ENCODE results near the gene LRP10.

Gene LRP10

DNA sequence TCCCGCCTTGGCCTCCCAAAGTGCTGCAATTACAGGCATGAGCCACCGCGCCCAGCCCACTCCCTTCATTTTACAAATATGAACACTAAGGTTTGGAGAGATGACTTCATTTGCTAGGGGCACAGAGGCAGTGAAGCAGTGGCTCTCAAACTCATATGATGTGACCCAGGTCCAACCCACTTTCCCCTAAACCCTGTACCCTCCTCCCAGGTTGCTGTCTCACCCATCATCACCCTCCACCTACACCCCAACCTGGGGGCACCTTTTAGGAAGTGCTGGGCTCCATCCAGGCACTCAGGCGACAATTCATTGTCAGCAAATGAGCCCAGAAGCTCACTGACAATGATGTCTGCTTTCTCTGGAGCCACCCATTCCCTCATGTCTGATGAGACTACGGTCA is 52.2 kb downstream of the LRP10 start:
- TF ChIP-seq, protein P1, sequence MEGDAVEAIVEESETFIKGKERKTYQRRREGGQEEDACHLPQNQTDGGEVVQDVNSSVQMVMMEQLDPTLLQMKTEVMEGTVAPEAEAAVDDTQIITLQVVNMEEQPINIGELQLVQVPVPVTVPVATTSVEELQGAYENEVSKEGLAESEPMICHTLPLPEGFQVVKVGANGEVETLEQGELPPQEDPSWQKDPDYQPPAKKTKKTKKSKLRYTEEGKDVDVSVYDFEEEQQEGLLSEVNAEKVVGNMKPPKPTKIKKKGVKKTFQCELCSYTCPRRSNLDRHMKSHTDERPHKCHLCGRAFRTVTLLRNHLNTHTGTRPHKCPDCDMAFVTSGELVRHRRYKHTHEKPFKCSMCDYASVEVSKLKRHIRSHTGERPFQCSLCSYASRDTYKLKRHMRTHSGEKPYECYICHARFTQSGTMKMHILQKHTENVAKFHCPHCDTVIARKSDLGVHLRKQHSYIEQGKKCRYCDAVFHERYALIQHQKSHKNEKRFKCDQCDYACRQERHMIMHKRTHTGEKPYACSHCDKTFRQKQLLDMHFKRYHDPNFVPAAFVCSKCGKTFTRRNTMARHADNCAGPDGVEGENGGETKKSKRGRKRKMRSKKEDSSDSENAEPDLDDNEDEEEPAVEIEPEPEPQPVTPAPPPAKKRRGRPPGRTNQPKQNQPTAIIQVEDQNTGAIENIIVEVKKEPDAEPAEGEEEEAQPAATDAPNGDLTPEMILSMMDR (conservative IDR thresholded peaks at IDR 0.05): no peak
- no peak overlapping the region for H3K27ac ChIP-seq

DNA sequence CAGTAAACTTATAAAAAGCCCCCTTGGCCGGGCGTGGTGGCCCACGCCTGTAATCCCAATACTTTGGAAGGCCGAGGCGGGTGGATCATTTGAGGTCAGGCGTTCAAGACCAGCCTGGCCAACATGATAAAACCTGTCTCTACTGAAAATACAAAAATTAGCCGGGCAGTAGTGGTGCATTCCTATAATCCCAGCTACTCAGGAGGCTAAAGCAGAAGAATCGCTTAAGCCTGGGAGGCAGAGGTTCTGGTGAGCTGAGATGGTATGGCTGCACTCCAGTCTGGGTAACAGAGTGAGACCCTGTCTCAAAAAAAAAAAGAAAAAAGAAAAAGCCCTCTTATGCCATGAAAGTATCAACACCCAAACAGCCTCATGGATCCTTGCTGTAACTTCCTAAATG is 54.0 kb downstream of the LRP10 start:
- no peak overlapping the region for H3K27ac ChIP-seq
- TF ChIP-seq, protein P1 (conservative IDR thresholded peaks at IDR 0.05): no peak

DNA sequence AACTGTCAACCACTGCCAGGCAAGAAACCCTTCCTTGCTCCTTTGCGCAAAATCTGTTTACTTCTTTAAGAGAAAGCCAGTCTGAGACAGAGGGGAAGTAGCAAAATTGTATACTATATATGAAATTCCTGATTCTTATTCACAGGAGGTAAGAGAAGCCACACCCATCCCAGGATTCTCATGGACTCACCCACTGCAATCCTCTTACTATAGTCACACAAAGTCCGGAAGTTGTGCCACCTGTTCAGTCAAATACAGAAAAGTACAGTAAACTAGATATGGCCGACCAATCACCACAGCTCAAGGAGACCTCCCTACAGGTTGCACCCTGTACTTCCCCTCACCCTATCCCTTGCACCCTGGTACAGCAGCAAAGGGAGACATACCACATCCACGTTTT is 54.8 kb downstream of the LRP10 start:
- TF ChIP-seq, protein P1 (conservative IDR thresholded peaks at IDR 0.05): no peak
- no peak overlapping the region for H3K27ac ChIP-seq

DNA sequence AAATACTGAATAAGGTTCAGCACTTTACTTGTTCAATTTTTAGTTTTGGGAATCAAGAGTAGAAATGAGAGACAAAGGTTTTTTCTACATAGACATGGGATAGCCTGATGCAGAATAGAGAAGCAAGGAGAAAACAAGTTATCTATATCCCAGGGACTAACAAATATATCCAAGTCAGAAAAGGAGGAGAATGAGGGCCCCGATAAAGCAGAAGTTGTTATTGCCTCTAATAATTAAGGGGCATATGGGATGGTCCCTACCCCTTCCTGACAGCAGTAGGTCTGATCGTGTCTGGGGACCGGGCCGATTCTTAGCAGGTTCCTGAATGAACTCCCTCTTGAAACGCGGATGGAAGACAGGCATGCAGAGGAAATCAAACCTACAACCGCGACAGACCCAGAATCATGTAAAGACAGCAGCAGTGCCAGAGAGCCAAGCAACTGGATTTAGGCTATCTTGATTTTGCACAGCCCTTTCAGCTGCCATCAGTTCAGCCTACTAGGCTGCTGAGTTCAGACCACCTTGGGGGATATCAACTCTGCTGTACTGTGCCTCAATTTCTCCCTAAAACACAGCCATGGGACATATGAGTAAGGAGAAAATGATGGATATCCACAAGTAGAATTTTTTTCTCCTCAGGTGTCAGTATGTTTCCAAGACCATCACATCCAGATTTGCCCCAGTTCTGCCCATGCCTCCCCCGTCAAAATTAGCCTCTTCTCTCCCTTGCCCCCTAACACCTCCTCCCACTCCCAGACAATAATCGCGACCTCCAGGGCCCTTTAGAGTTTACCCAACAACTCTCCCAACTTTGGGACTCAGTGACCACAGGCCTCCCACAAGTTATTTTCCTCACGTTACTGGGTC is 56.9 kb downstream of the LRP10 start:
- TF ChIP-seq, protein P1 (conservative IDR thresholded peaks at IDR 0.05): no peak
- peak overlapping the region; percentile 82 for H3K27ac ChIP-seq

DNA sequence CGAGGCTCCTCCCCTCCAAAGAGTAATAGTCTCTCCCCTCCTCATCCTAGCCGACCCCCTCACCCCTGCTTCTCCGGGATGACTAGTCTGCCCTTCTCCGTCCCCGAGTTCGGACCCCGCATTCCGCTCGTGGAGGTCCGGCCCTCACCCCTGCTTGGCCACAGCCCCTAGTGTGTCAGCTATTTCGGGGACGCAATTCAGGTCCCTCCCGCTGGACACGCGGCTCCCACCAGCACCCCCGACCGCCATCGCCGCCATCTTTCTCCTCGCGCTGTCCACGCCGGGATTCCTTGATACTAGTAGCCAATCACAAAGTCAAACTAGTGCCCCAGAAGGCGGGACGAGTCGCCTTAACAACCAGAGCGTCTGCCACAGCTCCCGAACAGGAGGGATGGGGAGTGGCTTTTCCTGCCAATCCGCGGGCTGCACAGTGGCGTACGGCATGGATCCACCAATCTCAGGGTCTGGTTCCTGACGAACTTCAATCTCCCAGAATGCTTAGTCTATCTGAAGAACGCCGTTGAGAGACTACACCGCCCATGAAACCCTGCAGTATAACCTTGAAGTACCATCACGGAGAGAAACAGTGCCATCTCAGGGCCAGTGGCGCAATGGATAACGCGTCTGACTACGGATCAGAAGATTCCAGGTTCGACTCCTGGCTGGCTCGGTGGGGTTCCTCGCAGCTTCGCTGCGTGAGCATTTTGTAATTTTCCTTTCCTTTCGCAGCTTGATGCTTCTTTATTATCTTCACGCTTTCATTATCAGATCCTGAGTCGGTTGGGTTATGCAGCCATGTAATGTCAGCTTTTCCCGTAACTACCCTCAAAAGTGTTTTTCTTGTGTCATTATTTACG is 57.8 kb downstream of the LRP10 start, which contains the start of gene PRMT5:
PRMT5 (minus strand) TSS at position 273 of the 857 bp plus-strand sequence; CDS start at position 258, 15 bp downstream.
- H3K27ac ChIP-seq: peak within 1 kb of the TSS; percentile 82
- TF ChIP-seq, protein P1 (conservative IDR thresholded peaks at IDR 0.05): no peak

DNA sequence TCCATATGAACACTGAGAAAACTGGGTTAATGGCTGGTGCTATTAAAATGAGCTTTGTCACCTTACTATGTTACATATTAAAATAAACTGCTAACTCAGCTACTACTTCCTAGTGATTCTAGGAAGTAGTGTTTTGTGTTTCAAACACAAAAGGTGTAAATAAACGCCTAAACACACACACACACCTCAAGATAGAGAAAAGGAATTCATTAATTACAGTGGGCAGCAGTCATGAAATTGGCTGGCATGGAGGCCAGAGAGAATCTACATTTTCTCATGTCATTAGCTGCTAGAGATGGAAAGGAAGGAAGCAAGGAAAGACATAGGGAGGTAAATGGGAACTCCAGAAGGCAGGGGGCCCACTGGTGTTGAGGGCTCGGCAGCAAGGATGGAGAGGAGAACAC is 58.4 kb downstream of the LRP10 start:
- TF ChIP-seq, protein P1 (conservative IDR thresholded peaks at IDR 0.05): no peak
- peak overlapping the region; percentile 82 for H3K27ac ChIP-seq

Data from VCaP (cell line).